ENCODE data around the gene ALPK3.

Gene ALPK3

DNA sequence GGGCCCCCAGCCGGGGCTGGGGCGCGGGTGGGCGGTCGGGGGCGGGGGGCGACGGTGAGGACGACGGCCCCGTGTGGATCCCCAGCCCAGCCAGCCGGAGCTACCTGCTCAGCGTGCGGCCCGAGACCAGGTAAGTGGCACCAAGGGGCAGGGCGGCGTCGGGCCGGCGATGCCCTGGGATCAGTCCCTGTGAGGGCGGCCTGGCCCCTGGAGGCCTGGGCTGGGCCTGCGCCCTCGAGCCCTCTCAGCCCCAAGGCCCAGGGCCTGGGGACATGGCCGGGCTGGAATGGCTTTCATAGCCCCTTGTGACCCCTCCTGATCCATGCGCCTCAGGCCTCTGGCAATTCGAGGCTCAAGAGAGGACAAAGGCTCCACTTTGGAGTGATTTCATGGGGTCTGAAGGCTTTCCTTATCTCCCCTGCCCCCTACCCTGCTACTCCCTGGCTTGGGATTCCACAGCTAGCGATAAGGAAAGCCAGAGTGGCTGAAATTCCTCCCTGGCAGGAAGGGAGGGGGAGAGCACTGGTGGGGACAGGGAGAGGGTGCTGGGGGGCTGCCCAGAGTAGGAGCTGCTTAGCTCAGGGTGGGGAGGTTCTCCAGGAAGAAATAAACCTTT is 418 bp downstream of the ALPK3 start:
- DNase-seq (ENCODE audit: low read depth), result no peak
- H3K4me3 ChIP-seq (ENCODE audit: low read depth, low read length), result no peak overlapping the region
- TF ChIP-seq CTCF (conservative IDR thresholded peaks at IDR 0.05; ENCODE audit: low read depth, low read length), result no peak

- peak; percentile 27 for TF ChIP-seq CTCF (conservative IDR thresholded peaks at IDR 0.05; ENCODE audit: low read depth, low read length)
These were observed 1.3 kb downstream of the ALPK3 start for GRCh38 chr15:84818261-84819131.

DNA sequence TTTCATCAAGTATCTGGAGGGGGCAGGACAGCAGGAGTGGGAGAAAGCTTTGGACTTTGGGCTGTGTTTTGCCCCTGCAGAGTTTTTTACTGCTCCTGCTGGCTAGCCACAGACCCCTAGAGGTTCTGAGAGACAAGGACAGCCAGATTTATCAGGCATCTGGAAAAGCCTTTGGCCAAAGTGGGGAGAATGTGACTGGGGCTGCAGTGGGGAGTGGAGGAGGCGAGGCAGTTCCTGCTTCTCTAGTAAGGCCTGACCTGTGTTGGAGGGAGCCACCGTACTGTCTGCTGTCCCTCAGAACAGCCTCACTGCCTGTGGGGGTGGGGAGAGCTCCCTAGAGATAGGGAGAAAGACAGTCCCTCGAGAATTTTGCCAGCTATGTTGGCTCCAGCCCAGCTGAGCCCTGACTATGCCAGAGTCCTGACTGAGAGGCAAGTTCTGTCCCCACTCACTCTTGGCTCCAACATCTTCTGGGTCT is 2.2 kb downstream of the ALPK3 start:
- no peak for DNase-seq (ENCODE audit: low read depth)
- peak; percentile 43 for TF ChIP-seq CTCF (conservative IDR thresholded peaks at IDR 0.05; ENCODE audit: low read depth, low read length)
- no peak overlapping the region for H3K4me3 ChIP-seq (ENCODE audit: low read depth, low read length)

More at GRCh38 chr15:84818261-84819131, 1.3 kb downstream of the ALPK3 start:
- no peak overlapping the region for H3K4me3 ChIP-seq (ENCODE audit: low read depth, low read length)
- DNase-seq (ENCODE audit: low read depth), result peak; percentile 75

DNA sequence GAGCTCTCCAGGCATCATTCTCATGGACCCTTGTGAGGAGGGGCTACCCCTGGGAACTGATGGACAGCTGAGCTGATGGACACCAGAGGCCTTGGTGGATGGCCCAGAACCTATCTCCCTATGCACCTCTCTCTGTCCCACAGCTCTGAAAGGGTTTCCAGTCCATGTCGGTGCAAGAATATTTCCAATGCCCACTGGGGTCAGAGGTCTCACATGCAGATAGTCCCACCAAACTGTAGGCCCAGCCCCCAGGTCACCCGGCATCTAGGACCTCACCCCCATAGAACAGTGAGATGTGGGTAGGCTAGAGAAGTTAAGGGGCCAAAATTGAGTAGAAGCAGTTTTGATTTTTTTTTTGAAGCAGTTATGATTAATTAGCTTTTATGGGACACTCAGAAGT is 2.6 kb downstream of the ALPK3 start:
- no peak overlapping the region for H3K4me3 ChIP-seq (ENCODE audit: low read depth, low read length)
- TF ChIP-seq CTCF (conservative IDR thresholded peaks at IDR 0.05; ENCODE audit: low read depth, low read length), result no peak
- no peak for DNase-seq (ENCODE audit: low read depth)

DNA sequence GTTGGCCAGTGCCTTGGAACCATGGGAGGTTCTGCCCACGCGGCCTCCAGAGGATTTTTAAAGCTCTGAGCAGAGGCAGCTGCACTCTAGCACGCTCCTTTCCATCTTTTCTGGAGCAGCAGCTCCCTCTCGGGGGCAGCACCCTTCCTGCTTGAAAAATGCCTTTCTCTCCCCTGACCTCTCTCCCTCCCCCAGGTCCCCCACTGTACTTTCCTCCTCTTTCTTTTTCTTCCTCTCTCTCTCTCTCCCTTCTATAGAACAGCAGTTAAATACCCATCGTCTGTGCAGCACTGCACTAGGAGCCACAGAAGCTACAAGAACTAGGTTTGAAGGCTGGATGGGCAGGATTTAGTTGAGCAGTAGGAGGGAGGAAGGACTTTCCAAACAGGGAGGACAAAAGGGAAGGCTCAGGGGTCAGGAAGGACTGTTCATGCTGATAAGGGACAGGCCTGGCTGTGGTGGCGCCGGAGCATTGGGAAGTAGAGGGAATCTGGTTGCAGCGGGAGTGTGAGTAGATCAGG is 4.4 kb downstream of the ALPK3 start:
- H3K4me3 ChIP-seq (ENCODE audit: low read depth, low read length), result no peak overlapping the region
- peak; percentile 42 for TF ChIP-seq CTCF (conservative IDR thresholded peaks at IDR 0.05; ENCODE audit: low read depth, low read length)
- peak; percentile 34 for DNase-seq (ENCODE audit: low read depth)

- no peak for TF ChIP-seq CTCF (conservative IDR thresholded peaks at IDR 0.05; ENCODE audit: low read depth, low read length)
- DNase-seq (ENCODE audit: low read depth), result no peak
- no peak overlapping the region for H3K4me3 ChIP-seq (ENCODE audit: low read depth, low read length)
These were observed 5.6 kb downstream of the ALPK3 start for GRCh38 chr15:84822653-84823281.

All from choroid plexus epithelial cell (primary cell).